DMS 273 (cell line): ENCODE measurements around the gene CTNNA3.
"Not testable (repeated sequence)": the region's sequence is repeated elsewhere in the genome, so short reads cannot be mapped to it uniquely, and the experiment has no call there.

Experiments used
- DNase-seq: peaks from one replicate; lab custom pipeline; 2025; ENCODE audit not compliant: unreplicated experiment; lab: John Stamatoyannopoulos, UW

The CTNNA3 gene

DNA sequence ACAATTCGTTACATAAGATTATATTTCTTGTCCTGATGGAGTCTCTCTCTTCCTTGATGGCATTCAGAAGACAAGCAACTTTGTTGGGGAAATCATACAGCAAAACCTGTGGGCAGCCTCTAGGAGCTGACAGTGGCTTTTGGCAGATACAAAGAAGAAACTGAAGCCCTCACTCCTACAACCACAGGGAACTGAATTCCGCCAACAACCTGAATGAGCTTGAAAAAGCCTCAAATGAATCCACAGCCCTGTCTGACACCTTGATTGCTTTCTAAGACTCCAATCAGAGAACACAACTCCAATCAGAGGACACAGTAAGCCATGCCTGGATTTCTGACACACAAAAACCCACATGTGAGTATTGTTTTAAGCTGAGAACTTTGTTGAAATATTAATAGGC lies 1346.9 kb downstream of the CTNNA3 start:
- DNase-seq: no peak

DNA sequence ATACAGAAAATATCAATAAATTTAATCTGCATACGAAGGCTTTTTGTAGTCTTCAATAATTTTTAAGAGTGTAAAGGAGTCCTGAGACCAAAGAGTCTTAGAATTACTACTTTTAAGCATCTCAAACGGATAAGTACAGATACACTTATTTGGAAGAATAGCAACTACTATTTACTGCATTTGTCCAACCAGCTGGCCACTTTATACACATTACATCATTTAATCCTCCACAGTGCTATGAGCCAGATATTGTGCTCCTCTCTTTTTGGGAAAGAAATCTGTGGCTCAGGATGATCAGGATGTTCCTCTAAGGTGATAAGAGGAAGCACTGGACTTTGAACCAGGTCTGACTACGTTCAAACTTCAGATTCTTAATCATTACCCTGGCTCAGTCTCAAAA lies 1358.8 kb downstream of the CTNNA3 start:
- no peak for DNase-seq

DNA sequence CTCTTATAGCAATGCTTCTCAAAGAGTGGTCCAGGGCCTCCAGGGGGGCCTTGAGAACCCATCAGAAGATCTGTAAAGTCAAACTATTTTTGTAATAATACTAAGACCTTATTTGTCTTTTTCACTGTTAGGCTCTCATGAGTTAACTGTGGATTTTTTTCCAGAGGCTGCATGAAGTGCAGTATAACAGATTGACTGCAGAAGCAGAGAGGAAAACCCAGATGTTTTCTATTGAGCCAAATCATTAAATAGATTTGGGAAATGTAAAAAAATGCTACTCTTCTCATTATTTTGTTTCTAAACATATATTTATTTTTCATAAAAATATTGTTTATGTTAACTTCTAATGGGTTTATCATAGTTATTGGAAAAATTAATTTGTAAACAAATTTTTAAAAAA lies 1359.2 kb downstream of the CTNNA3 start:
- DNase-seq: no peak

DNA sequence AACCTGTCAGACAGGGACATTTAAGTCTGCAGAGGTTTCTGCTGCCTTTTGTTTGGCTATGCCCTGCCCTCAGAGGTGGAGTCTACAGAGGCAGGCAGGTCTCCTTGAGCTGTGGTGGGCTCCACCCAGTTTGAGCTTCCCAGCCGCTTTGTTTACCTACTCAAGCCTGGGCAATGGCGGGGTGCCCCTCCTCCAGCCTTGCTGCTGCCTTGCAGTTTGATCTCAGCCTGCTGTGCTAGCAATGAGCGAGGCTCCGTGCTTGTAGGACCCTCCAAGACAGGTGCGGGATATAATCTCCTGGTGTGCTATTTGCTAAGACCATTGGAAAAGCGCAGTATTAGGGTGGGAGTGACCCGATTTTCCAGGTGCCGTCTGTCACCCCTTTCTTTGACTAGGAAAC lies 1360.2 kb downstream of the CTNNA3 start:
- DNase-seq: not testable (repeated sequence)

DNA sequence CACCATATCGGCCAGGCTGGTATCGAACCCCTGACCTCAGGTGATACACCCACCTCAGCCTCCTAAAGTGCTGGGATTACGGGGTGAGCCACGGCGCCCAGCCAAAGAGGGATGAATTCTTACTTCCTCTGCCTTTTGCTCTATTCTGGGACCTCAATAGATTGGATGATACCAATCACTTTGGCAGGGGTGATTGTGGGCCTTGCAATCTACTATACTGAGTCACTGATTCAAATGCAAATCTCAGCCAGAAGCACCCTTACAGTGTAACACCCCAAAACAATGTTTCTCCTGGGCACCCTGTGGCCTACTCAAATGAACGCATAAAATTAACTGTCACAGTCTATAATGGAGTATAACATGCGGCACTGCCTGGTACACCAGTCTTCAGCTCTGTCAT lies 1366.8 kb downstream of the CTNNA3 start:
- DNase-seq: no peak

DNA sequence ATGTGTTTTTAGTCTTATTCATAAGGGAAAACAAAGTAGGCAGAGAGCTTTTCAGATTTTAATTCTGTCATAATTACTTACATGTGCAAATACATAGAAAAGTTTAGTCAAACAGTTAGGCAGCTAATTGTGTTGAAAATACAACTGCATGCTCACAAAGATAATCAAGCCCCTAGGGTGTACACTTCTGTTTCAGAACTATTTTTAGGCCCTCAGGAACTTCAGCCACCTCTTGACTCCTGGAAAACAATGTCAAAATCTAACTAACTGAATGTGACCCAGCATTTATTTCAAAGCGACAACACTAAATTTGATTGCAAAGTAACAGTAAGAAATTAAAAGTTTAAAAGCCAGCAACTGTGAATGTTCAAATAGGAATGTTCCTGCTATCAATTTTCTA lies 1369.1 kb downstream of the CTNNA3 start:
- DNase-seq: no peak

DNA sequence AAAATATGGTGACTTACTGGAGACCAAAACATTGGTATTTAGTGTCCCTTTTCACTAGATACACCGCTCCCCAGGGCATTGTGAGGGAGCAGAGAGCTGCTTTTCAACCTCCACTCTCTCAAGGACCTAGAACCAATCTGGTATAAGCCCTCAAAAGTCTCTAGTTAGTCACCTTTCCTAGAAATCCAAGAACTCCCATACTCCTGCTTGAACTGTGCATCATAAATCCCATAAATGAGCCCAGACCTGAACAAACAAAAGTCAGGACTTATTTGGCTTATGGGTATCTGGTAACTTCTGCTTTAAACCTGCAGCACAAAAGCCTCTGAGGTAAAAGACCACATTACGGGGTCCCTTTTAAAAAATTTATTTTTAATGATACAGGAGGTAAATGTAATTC lies 1373.2 kb downstream of the CTNNA3 start:
- DNase-seq: no peak

DNA sequence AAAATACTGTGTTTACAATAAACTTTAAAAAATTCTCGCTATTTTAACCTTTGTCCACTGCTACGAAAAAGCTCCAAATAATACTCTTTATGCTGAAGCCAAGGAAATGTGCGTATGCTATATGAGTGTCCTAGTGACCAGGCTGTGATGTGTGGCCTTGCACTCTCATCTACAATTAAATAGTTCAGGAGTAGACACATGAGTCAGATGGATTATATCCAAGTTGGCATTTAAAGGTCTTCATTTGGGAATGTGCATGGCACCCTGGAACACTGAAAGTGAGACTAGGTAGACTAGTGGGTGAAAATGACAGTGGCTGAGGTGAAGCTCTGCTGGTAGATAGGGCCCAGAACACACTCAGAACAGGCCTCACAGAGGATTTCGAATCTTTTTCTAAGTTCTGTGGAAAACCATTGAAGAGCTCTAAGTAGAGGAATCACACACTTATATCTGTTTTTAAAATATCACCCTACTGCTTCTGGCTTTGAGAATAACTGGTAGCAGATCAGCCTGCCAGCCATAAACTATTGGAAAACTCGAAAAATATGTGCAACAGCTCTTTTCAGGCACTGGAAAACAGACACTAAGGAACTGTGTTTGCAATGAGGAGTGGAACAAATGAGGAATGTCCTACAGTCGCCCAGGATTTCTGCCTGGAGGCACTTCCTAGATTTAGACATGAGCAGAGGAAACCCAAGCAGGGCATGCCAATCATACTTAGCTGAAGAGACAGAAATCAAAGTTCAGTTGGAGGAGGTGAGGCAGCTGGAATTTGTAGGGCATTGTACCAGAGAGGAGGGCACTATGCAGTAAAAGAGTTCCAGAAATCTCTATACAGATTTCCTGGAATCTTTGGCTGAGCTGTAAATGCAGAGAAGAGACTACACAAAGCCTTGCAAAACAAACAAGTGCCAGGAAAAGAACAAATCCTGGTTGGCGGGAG lies 1374.0 kb downstream of the CTNNA3 start:
- DNase-seq: no peak

DNA sequence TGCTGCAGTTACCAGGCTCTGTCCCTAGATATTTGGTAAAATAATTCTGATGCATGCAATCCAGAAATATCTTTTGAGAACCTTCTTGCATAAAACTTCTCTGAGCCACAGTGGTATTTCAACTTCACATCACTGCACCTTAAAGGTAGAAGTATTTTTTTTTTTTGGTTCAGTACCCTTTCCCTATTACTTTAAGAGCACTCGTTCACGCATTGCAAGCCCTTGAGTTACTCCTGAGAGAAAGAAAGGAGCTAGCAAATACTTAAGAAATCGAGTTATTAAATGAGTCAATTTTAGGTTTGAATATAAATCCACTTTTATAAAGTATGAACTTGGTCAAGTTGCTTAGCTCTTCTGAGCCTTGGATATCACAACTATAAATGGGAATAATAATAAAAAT lies 1377.2 kb downstream of the CTNNA3 start:
- no peak for DNase-seq

DNA sequence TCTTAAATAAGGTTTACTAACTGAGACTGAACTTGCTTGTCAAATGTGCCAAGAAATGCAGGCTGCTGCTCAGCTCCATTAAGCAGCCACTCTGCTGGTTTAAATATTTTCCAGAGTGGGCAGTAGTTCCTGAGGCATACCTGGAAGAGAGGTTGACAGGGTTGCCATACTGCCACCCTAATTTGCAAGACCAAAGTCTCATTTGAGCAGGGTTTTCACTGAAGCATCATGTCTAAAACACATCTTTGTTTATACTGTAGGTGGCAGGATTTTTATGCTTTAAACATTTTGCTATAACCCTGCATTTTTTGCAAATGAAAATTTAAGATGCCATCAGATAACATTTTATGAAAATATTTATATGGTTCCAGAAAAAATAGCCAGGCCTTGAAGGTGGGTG lies 1388.2 kb downstream of the CTNNA3 start:
- DNase-seq: peak; percentile 0

DNA sequence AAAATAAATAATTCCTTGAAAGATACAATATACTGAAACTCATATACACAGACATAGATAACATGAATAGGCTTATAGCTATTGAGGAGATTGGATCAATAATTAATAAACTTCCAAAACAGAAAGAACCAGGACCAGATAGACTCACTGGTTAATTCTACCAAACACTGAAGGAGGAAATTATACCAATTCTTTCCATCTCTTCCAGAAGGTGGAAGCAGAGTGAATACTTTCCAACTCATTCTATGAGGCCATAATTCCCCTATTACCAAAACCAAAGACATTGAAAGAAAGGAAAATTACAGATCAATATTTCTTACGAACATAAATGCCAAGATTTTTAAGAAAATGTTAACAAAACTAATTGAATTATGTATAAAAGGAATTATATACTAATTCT lies 1394.9 kb downstream of the CTNNA3 start:
- no peak for DNase-seq

DNA sequence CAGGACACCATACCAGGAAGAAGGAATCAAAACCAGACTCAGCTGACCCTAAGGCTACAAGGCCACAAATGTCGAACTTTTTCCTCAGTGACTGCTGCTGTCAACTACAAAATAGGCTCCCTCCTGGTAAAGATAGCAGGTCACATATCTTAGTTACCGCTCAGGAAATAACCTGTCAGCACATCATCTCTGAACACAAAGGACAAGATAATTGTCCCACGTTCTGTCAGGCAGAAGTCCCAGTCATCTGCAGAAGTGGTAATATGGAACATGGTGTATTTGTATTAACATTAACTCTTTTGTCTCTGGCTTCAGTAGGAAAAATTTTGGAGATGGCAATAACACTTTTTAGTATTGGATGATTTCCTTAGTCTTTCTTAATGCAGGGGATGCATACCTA lies 1400.4 kb downstream of the CTNNA3 start:
- DNase-seq: no peak

DNA sequence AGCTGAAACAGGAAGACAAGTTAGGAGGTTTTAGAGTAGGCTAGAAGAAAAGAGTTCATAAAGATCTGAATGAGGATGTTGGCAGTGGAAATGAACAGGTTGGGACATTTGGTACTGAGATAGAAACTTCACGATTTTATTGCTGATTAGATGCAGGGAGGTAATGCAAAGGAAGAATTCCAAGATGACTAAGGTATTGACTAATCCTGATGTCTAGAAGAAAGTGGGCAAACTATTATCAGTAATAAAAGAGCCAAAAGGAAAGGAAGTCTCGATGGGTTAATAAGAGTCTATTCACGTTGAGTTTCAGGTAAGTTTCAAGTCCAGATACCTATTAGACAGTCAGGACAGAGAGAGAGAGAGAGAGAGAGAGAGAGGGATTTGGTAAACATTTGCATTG lies 1401.5 kb downstream of the CTNNA3 start:
- DNase-seq: no peak

DNA sequence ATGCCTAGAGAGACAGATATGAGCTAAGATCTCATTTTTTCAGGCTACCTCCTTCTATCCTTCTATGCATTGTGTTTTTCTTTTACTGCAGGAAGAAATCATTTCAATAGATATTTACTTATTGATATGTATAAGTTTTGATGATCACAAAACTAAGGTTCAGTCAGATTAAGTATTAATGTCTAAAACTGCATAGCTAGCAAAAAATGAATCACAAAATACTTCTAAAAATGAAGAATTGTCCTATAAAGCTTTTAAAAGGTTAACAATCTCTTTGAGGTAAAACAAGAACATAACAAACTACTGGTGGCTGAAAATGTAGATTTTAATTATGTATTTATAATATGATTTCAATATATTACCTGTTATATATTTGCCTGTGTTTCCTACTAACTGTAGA lies 1403.1 kb downstream of the CTNNA3 start:
- DNase-seq: no peak

DNA sequence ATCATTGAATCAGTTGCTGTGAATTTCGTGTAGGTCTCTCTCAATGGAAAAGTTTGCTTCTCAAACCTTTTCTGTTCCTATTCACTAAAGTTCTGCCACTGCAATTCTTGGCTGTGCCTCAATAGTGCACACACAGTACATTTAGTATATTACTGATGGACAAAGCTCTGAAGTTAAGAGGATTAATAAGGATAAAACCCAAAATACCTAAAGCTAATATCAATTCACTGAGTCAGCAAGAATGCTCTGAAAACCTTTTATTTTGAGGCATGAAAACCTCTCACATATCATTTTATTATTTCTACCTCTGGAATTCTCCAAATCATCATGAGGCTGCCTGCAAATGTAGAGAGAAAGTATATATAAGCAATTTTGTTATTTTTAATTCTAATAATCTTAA lies 1403.5 kb downstream of the CTNNA3 start:
- no peak for DNase-seq

DNA sequence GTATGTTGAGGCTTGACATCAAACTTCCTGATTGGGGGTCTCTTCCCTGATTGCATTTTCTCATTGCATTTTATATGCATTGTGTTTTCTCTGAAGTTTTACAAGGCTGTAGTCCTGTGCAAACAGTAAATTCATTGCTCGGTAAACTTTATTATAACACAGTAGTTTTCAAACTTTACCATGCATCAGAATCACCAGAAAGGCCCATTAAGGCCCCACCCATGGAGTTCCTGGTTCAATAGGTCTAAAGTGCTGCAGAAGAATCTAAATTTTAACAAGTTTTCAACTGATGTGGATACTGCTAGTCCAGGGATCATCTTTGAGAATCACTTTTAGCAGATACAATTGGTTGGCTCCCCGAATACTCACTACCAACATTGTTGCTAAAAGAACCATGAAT lies 1404.9 kb downstream of the CTNNA3 start:
- no peak for DNase-seq

DNA sequence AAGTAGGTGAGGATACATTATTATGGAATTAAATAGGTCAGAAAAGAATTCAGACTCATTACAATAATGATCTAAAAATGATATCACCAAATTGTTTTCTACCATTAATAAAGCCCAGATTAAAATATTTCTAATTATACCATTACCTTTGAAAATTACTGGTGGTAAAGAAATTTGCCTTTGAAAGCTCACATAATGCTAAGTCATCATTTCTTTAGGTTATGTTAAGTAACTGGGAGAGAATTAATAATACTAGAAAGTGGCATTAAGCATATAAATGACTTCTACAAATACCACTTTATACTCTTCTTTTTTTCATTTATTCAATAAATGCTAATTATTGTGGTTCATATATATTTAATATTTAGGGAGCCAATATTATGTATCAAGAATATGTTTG lies 1411.4 kb downstream of the CTNNA3 start:
- no peak for DNase-seq

DNA sequence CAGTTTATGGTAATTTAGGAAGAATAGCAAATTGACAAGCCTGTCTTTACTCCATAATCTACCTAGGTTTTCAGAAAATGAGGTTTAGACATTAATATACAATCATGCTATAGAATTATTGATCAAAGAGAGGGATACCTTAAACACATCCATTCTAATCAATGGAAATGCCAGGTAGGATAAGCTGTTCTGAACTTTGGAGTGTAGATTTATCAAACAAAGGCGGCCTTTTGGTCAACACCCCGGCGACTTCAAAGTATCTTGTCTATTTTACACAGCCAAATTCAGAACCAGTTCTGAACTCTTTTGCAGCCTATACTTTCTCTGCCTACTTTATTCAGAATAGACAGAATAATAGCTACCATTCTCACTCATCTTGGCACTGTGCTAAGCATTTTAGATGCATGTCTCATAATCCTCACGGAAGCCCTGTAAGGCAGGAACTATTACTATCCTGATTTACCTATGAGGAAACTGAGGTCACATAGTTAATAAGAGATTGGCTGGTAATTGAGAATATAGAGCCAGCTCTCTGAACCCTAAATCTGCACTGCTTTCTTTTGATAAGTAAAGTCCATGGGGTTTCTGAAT lies 1412.0 kb downstream of the CTNNA3 start:
- DNase-seq: no peak

DNA sequence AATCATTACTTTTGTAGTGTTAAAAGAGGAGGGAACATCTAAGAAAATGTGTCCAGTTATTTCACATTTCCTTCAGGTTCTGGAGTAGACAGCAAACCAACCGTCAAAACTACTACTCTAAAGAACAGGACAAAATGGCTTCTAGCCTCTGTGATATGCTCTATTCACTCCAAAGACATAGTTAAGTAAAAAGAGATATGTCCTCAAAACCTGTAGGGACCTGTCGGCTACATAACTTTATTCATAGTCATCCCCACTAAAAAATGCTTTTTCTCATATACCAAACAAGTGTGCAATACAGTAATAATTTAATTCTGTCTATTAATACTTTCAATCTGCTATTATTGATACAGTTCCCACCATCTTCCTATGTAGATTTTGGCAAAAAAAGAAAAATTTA lies 1412.9 kb downstream of the CTNNA3 start:
- DNase-seq: no peak

DNA sequence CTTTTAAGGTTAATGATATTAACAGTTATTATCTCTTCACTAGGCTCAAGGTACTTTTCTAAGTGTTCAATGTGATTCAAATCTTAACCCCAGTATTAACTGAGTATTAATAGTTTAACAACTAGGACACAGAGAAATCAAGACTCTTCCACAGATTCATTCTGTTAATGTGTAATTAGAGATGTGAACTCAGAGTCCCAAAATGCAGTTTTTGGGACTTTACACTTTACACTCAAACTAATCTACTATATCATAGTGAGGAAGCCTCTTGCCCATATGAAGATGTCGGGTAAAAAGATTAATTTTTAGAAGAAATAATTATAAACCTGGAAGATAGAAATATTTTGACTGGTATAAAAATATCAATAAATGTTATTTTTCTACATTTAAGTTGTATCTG lies 1414.7 kb downstream of the CTNNA3 start:
- DNase-seq: no peak

DNA sequence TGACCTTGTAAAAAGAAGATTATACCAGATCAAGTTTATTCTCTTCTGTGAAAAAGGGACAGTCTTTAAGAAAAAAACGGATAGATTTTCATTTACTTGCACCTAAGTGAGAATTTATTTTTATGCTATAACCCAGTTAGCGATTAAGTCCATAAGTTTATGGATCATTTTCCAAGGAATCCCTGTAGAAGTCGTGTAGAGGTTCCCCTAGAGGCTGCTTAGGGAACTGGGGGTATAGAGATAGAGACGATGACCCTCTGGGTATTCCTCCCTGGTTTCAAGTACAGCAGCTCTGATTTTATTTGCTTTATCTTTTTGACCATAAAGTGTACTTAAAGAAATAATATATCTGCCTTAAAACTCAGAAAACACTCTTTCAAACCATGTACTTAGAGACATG lies 1418.5 kb downstream of the CTNNA3 start:
- DNase-seq: no peak

DNA sequence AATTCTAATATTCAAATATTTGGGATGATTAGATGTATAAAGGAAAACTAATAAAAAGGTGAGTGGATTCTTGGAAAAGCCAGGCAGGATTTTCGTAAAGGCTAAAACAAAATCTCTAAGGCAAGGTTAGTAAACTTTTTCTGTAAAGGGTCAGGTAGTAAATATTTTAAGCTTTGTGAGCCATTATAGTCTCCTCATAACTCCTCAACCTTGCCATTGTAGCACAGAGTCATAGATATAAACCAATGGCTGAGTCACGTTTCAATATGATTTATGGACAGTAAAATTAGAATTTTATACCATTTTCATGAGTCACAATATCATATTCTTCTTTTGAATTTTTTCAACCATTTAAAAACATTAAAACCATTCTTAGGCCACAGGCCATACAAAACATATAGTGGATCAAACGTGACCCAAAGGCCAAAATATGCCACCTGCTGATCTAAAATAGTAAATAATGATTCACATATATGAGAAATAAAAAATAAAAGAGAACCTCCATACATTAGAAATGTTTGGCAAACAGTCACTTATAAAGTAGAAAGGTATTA lies 1422.0 kb downstream of the CTNNA3 start:
- no peak for DNase-seq
